Measurements from ENCODE around the gene UHRF1. TPM values are rescaled to one million over a fixed set of nuclear protein-coding genes. Genes with fewer than 3 reads are reported as not detected.

Gene UHRF1
- total and polyA plus RNA-seq, 2 of the 13 experiments (the other 11 are each of a cell fraction or from before 2014, with no cell fraction given): 6.8 to 78.4 TPM

GRCh38 chr19:4877753-4878490 is 31.4 kb upstream of the UHRF1 start:
- no peak overlapping the region for H2AFZ ChIP-seq (ENCODE audit: low read length)
- peaks cover 22% of the 10 kb centered on the region; the same call in 1 of the 2 replicates for H3K4me1 ChIP-seq (ENCODE audit: insufficient read depth, low read length)
- no peak overlapping the region; a peak in 1 of 6 replicates for H3K4me3 ChIP-seq (replicated peaks in 1 of 3; ENCODE audit: insufficient read depth in 1 of 3, low read depth in 2 of 3, low read length in 3 of 3)
- WGBS (ENCODE audit: low lambda C conversion rate): 41% methylated on average over 17 of the region's 30 CpGs
- DNase-seq (ENCODE audit: low spot score) (no peak), FAIRE-seq (no peak), ATAC-seq (peak; percentile 38)
- no peaks in the 10 kb centered on the region for H3K9me3 ChIP-seq (ENCODE audit: low read length)
- in situ Hi-C loops (cut with HindIII; ENCODE audit: extremely low pct_ligation_motif_present, low pct_unique_long_range_greater_than_20kb): loop anchor here (10.0 kb wide), 1 partner anchor 157 kb away; no protein-coding TSS in a partner anchor
- intact Hi-C loops (cut with micrococcal nuclease; ENCODE audit: unreplicated experiment): no loop called here
- no peaks in the 10 kb centered on the region for H3K79me2 ChIP-seq (ENCODE audit: insufficient read depth, low read length)
- no TSS peak for BruUV-seq (replicated peaks)
- no peak overlapping the region for H3K9ac ChIP-seq (ENCODE audit: insufficient read depth, low read depth, low read length)
- no peak overlapping the region for H3K27ac ChIP-seq (ENCODE audit: extremely low read length, insufficient read depth, low read length)
- H4K20me1 ChIP-seq (ENCODE audit: insufficient read depth, low read length): no peaks in the 10 kb centered on the region
- no peaks in the 10 kb centered on the region for H3K36me3 ChIP-seq (replicated peaks in 1 of 2; ENCODE audit: control insufficient read depth in 1 of 2, insufficient read depth in 2 of 2, low read length in 2 of 2)
- H3K4me2 ChIP-seq (ENCODE audit: low read depth, low read length): no peak overlapping the region
- CTCF ChIA-PET (ENCODE audit: low intra/inter-chr PET ratio, low total read pairs): no interaction called here
- peaks cover 0 to 4% of the 10 kb centered on the region in 2 experiments; a peak in 1 of 5 replicates for H3K27me3 ChIP-seq (ENCODE audit: control insufficient read depth in 1 of 2, insufficient read depth in 2 of 2, low read length in 2 of 2)
- POLR2A ChIA-PET: no interaction called here
- TF ChIP-seq HNRNPL (IDR thresholded peaks at IDR 0.05; ENCODE audit: low read depth, low read length) (peak; percentile 78; the same call in 1 of the 2 replicates), DNMT1 (CRISPR knock-in tag; IDR thresholded peaks at IDR 0.05) (no peak), ZNF281 (CRISPR knock-in tag; IDR thresholded peaks at IDR 0.05; ENCODE audit: borderline replicate concordance) (peak; percentile 17; the same call in 1 of the 2 replicates)
- TF ChIP-seq, protein P1, sequence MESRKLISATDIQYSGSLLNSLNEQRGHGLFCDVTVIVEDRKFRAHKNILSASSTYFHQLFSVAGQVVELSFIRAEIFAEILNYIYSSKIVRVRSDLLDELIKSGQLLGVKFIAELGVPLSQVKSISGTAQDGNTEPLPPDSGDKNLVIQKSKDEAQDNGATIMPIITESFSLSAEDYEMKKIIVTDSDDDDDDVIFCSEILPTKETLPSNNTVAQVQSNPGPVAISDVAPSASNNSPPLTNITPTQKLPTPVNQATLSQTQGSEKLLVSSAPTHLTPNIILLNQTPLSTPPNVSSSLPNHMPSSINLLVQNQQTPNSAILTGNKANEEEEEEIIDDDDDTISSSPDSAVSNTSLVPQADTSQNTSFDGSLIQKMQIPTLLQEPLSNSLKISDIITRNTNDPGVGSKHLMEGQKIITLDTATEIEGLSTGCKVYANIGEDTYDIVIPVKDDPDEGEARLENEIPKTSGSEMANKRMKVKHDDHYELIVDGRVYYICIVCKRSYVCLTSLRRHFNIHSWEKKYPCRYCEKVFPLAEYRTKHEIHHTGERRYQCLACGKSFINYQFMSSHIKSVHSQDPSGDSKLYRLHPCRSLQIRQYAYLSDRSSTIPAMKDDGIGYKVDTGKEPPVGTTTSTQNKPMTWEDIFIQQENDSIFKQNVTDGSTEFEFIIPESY (CRISPR knock-in tag; IDR thresholded peaks at IDR 0.05): peak; percentile 92
